MM.1S (cell line): Measurements from ENCODE around the gene SYT3.

Experiments
- DNase-seq: peaks from one replicate; pipeline ENCODE4 v3.0.0-alpha.2; 2015
- H2AFZ ChIP-seq: fragments of 300-600 bp; sonication (generic); 2 replicates; pipeline ENCODE4 v1.6.0; 2016; ENCODE audit warnings: antibody characterized with exemption, low read length
- H3F3A ChIP-seq: fragments of 300-600 bp; sonication (generic); 2 replicates; pipeline ENCODE4 v1.6.1; 2016; ENCODE audit warnings: mild to moderate bottlenecking, antibody characterized with exemption, low read length, moderate library complexity, mixed read lengths; ENCODE audit not compliant: insufficient read depth
- H3K27ac ChIP-seq: fragments of 300-600 bp; sonication (generic); 2 replicates; pipeline ENCODE4 v1.5.1; 2016; ENCODE audit warnings: mild to moderate bottlenecking, low read length
- H3K27me3 ChIP-seq: fragments of 300-600 bp; sonication (generic); replicated peaks from 2 replicates; pipeline ENCODE4 v1.6.0; 2016; ENCODE audit warnings: low read length; ENCODE audit not compliant: insufficient read depth
- H3K36me3 ChIP-seq: fragments of 300-600 bp; sonication (generic); replicated peaks from 2 replicates; pipeline ENCODE4 v1.6.1; 2016; ENCODE audit warnings: mild to moderate bottlenecking, low read length, mixed read lengths; ENCODE audit not compliant: insufficient read depth
- H3K4me1 ChIP-seq: fragments of 300-600 bp; sonication (generic); 2 replicates; pipeline ENCODE4 v1.6.1; 2016; ENCODE audit warnings: low read length, mixed read lengths
- H3K4me2 ChIP-seq: fragments of 300-600 bp; sonication (generic); 2 replicates; pipeline ENCODE4 v1.6.0; 2016; ENCODE audit warnings: low read depth, low read length
- H3K4me3 ChIP-seq: fragments of 300-600 bp; sonication (generic); 2 replicates; pipeline ENCODE4 v1.5.1; 2016; ENCODE audit warnings: low read length, mixed read lengths
- H3K79me2 ChIP-seq: fragments of 300-600 bp; sonication (generic); 2 replicates; pipeline ENCODE4 v1.6.1; 2016; ENCODE audit warnings: mixed run types, low read length, mixed read lengths
- H3K9ac ChIP-seq: fragments of 300-600 bp; sonication (generic); 2 replicates; pipeline ENCODE4 v1.6.1; 2016; ENCODE audit warnings: low read length, mixed read lengths
- H3K9me2 ChIP-seq: fragments of 300-600 bp; sonication (generic); replicated peaks from 2 replicates; pipeline ENCODE4 v1.6.1; 2016; ENCODE audit warnings: mild to moderate bottlenecking, low read length, mixed read lengths; ENCODE audit not compliant: insufficient read depth
- H3K9me3 ChIP-seq: fragments of 300-600 bp; sonication (generic); replicated peaks from 2 replicates; pipeline ENCODE4 v1.6.1; 2016; ENCODE audit warnings: mild to moderate bottlenecking, low read length, mixed read lengths; ENCODE audit not compliant: insufficient read depth
- H4K20me1 ChIP-seq: fragments of 300-600 bp; sonication (generic); 2 replicates; pipeline ENCODE4 v1.6.1; 2016; ENCODE audit warnings: mild to moderate bottlenecking, low read length, moderate library complexity, mixed read lengths; ENCODE audit not compliant: insufficient read depth
- EZH2 ChIP-seq: fragments of 300-600 bp; sonication (generic); optimal IDR thresholded peaks from 2 replicates; pipeline ENCODE3; 2017; ENCODE audit warnings: low read depth, mild to moderate bottlenecking, antibody characterized with exemption, low read length, mixed read lengths
- EZH2phosphoT487 ChIP-seq: fragments of 300-600 bp; sonication (generic); IDR thresholded peaks from 2 replicates; pipeline ENCODE4 v1.6.1; 2018; ENCODE audit warnings: antibody characterized with exemption, low read length
- TF ChIP-seq, protein P1 (sequence below): fragments of 300-600 bp; sonication (generic); IDR thresholded peaks from 2 replicates; pipeline ENCODE4 v1.5.1; 2016; ENCODE audit warnings: antibody characterized with exemption, low read length, mixed read lengths

The SYT3 gene

DNA sequence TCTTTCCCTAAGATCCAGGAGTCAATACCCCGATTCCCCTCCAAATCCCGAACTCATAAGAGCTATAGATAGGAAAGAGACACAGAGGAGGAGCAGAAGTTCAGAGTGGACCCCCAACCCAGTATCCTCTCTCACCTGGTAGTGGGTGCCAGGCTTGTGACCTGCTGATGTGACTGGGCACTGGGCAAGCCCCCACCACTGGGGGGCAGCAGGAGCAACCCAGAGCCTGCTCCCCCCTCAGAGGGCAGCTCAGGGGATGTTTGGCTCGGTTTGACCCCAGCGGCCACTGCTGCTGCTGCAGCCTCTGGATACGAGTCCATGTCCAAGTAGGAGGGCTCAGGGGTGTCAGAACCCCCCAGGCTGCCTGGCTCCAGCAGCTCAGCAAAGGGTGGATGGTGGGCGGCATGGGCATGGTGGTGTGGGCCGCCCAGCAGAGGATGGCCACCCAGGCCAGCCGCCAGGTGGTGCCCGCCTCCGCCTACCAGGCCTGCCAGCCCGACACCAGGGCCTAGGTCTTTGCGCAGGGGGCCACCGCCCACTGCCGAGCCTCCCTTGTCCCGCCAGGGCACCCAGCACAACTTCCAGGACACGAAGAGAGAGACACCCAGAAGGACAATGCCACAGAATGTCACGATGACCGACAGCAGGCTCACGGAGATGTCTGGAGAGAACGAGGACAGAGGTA lies 7.4 kb downstream of the SYT3 start:
- H3K27ac ChIP-seq: no peak overlapping the region
- no peak overlapping the region for H3K9ac ChIP-seq
- no peak overlapping the region for H3K4me2 ChIP-seq
- H3K9me3 ChIP-seq: no peaks in the 10 kb centered on the region
- no peaks in the 10 kb centered on the region for H3F3A ChIP-seq
- no peak for DNase-seq
- peaks cover 40% of the 10 kb centered on the region for H3K27me3 ChIP-seq
- no peaks in the 10 kb centered on the region for H3K4me1 ChIP-seq
- H3K9me2 ChIP-seq: no peaks in the 10 kb centered on the region
- no peaks in the 10 kb centered on the region for H3K36me3 ChIP-seq
- H4K20me1 ChIP-seq: no peaks in the 10 kb centered on the region
- H2AFZ ChIP-seq: no peak overlapping the region
- TF ChIP-seq, protein P1, sequence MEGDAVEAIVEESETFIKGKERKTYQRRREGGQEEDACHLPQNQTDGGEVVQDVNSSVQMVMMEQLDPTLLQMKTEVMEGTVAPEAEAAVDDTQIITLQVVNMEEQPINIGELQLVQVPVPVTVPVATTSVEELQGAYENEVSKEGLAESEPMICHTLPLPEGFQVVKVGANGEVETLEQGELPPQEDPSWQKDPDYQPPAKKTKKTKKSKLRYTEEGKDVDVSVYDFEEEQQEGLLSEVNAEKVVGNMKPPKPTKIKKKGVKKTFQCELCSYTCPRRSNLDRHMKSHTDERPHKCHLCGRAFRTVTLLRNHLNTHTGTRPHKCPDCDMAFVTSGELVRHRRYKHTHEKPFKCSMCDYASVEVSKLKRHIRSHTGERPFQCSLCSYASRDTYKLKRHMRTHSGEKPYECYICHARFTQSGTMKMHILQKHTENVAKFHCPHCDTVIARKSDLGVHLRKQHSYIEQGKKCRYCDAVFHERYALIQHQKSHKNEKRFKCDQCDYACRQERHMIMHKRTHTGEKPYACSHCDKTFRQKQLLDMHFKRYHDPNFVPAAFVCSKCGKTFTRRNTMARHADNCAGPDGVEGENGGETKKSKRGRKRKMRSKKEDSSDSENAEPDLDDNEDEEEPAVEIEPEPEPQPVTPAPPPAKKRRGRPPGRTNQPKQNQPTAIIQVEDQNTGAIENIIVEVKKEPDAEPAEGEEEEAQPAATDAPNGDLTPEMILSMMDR: no peak
- TF ChIP-seq EZH2 (no peak), EZH2phosphoT487 (no peak)
- H3K4me3 ChIP-seq: no peak overlapping the region
- H3K79me2 ChIP-seq: no peaks in the 10 kb centered on the region

DNA sequence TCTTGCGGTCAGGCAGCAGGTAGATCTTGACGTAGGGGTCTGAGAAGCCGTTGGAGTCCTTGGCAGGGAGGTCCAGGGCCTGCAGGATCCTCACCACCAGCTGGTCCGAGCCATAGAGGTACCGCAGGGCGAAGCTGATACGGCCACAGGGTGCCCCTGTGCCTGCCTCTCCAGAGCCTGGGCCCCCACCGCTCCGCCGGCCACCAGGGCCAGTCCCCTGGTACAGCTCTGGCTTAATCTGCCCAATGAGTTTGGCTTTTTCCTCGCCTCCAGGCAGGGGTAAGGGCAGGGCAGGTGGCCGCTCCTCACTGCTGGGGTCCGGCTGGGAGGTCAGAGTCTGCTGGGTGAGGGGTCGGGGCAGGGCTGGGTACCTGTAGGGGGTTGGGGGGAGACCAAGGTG lies 9.9 kb downstream of the SYT3 start:
- Histone ChIP-seq H3K4me1 (no peaks in the 10 kb centered on the region), H4K20me1 (no peaks in the 10 kb centered on the region), H3K4me3 (no peak overlapping the region), H3K36me3 (no peaks in the 10 kb centered on the region), H3F3A (no peaks in the 10 kb centered on the region), H2AFZ (no peak overlapping the region), H3K27me3 (peaks cover 45% of the 10 kb centered on the region), H3K4me2 (no peak overlapping the region), H3K9me2 (no peaks in the 10 kb centered on the region), H3K9me3 (no peaks in the 10 kb centered on the region), H3K9ac (no peak overlapping the region), H3K79me2 (no peaks in the 10 kb centered on the region), H3K27ac (no peak overlapping the region)
- no peak for DNase-seq
- TF ChIP-seq, protein P1: no peak
- TF ChIP-seq EZH2phosphoT487: no peak
- no peak for TF ChIP-seq EZH2

- no peaks in the 10 kb centered on the region for H3F3A ChIP-seq
- H3K27ac ChIP-seq: no peak overlapping the region
- no peak for DNase-seq
- H3K4me2 ChIP-seq: no peak overlapping the region
- TF ChIP-seq EZH2phosphoT487 (no peak), EZH2 (no peak)
- TF ChIP-seq, protein P1: no peak
- H4K20me1 ChIP-seq: no peaks in the 10 kb centered on the region
- no peak overlapping the region for H2AFZ ChIP-seq
- H3K9me3 ChIP-seq: no peaks in the 10 kb centered on the region
- H3K27me3 ChIP-seq: peaks cover 48% of the 10 kb centered on the region
- no peaks in the 10 kb centered on the region for H3K79me2 ChIP-seq
- H3K36me3 ChIP-seq: no peaks in the 10 kb centered on the region
- no peaks in the 10 kb centered on the region for H3K4me1 ChIP-seq
- H3K4me3 ChIP-seq: no peak overlapping the region
- H3K9ac ChIP-seq: no peak overlapping the region
- H3K9me2 ChIP-seq: no peaks in the 10 kb centered on the region
Observed at GRCh38 chr19:50629194-50629593, 10.5 kb downstream of the SYT3 start.
